Suprapubic skin (tissue), 4 donors: Measurements from ENCODE around the gene GBP6.

Experiments used
- CTCF ChIP-seq, 2 donors: fragments of 200-600 bp in 1 of 2; fragments of 450-650 bp in 1 of 2; sonication (generic) in 1 of 2; IDR thresholded peaks; one replicate each; pipeline ENCODE4 v1.5.1; 2016 to 2019; ENCODE audit warnings: antibody characterized with exemption in 2 of 2, mild to moderate bottlenecking in 1 of 2, moderate library complexity in 1 of 2
- POLR2A ChIP-seq, 2 donors: fragments of 450-650 bp; IDR thresholded peaks; one replicate each; pipeline ENCODE4 v1.6.1; 2017; ENCODE audit warnings: antibody characterized with exemption in 2 of 2, mild to moderate bottlenecking in 2 of 2, moderate library complexity in 2 of 2
- POLR2AphosphoS5 ChIP-seq, 3 donors: sonication (generic); formaldehyde crosslinking; IDR thresholded peaks; one replicate each; pipeline ENCODE4 v1.6.1; 2017; ENCODE audit warnings: antibody characterized with exemption in 3 of 3

GRCh38 chr1:89383185-89383584, 19.3 kb downstream of the GBP6 start:
- TF ChIP-seq POLR2A (IDR thresholded peaks at IDR 0.05) (no peak), CTCF (IDR thresholded peaks at IDR 0.05) (no peak), POLR2AphosphoS5 (IDR thresholded peaks at IDR 0.05) (no peak)
